GM19193 (cell line): ENCODE results near the gene RMDN3.
A peak's percentile ranks its signal among the peaks of the same experiment; 100 is the strongest.

ENCODE experiments used
- POLR2A ChIP-seq: IDR thresholded peaks from 4 replicates; pipeline ENCODE4 v1.6.1; 2011; ENCODE audit not compliant: insufficient read depth, insufficient read length; ENCODE audit errors: extremely low read depth

The RMDN3 gene, protein sequence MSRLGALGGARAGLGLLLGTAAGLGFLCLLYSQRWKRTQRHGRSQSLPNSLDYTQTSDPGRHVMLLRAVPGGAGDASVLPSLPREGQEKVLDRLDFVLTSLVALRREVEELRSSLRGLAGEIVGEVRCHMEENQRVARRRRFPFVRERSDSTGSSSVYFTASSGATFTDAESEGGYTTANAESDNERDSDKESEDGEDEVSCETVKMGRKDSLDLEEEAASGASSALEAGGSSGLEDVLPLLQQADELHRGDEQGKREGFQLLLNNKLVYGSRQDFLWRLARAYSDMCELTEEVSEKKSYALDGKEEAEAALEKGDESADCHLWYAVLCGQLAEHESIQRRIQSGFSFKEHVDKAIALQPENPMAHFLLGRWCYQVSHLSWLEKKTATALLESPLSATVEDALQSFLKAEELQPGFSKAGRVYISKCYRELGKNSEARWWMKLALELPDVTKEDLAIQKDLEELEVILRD

DNA sequence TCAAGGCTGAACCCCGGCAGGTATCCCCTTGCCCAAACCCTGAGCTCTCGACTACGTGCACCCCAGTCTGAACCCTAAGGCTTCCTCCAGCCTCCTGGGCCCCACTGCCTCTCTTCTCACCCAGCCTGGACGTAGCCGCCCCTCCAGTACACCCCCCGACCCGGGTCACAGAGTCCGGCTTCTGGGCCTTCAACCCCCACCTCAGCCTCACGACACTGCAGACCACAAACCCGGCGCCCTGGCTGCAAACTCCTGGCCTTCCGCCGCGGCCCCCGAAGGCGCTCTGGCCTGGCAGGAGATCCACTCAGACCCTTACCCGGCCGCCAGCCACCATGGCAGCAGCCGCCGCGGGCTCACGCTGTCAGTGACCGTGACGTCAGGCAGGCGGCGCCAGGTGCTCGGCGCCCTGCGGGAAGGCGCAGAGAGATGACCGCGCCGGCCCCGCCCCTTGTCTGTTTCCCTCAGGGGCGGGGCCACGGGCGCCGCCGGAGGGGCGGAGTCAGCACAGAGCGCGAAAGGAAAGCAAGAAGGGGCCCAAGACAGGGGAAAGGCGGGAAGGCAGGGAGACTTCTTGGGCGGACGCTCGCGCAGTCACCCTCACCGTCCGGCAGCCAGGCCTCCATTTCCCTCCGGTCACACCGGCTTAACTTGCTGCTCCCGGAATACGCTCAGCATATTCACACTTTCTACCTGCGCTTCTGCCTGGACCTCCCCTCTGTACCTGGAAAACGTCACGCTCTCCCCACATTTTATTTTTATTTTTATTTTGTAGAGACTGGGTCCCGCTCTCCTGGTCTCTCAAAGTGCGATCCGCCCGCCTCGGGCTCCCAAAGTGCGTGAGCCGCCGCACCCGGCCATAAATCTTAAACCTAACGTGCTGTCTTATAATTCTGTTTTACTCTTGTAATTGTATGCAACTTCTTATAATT lies at the start of gene RMDN3:
Gene RMDN3 (minus strand): TSS at position 372 of the 929 bp plus-strand sequence. CDS start 471 bp downstream, outside the sequence.
- TF ChIP-seq POLR2A: peak; percentile 91

- no peak for TF ChIP-seq POLR2A
Observed at GRCh38 chr15:40803688-40804087, 48.6 kb upstream of the RMDN3 start.

DNA sequence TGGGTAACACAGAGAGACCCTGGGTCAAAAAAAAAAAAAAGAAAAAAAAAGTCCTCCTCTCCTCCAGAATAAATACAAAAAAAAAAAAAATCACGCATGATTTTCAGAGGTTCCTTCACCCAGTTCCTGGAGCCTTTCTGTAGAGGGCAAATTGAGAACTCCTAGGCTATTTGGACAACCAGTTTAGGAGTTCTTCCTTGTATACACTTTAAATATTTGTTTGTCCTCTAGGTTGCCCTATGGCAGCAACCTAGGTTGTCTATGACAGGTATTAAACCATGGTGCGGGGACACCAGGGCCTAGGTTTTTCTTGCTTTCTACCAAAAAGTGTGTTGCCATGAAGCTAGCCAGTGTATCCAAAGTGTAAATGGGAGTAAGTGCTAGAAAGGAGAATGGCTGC lies 48.0 kb upstream of the RMDN3 start:
- TF ChIP-seq POLR2A: no peak

DNA sequence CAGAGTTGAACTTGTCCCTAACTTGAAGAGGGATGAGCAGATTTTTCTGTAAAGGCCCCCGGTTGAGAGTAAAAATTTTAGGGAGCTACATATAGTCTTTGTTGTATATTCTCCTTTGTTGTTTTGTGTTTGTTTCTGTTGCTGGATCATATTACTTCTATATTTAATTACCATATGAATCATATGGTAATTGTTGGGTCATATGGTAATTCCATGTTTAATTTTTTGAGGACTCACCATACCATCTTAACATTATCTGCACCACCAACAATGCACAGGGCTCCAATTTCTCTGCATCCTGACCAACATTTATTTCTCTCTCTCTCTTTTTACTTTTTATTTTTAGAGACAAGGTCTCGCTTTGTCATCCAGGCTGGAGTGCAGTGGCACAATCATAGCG lies 44.5 kb upstream of the RMDN3 start:
- no peak for TF ChIP-seq POLR2A

- no peak for TF ChIP-seq POLR2A
Observed at GRCh38 chr15:40796512-40796911, 41.5 kb upstream of the RMDN3 start.

DNA sequence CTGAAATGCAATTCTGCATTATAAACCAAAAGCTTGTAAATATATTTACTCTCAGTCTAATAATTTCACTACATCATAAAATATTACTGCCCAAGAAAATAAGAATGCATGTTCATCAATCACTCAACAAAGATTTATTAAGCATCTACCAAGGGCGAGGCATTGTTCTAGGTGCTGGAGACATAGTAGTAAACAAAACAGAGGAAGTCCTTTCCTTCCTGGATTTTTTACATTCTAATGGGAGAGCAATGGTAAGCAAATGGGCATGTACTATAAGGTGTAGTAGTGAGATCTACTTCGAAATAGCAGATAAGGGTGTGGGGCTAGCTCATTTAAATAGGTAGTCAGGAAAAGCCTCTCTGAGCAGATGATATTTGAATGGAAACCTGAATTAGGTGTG lies 41.0 kb upstream of the RMDN3 start:
- TF ChIP-seq POLR2A: no peak

- TF ChIP-seq POLR2A: no peak
Observed at GRCh38 chr15:40793216-40793989, 38.3 kb upstream of the RMDN3 start.

- no peak for TF ChIP-seq POLR2A
Observed at GRCh38 chr15:40792394-40792793, 37.3 kb upstream of the RMDN3 start.

GRCh38 chr15:40790718-40791117 lies 35.7 kb upstream of the RMDN3 start:
- no peak for TF ChIP-seq POLR2A

GRCh38 chr15:40789999-40790398 lies 34.9 kb upstream of the RMDN3 start:
- TF ChIP-seq POLR2A: no peak

DNA sequence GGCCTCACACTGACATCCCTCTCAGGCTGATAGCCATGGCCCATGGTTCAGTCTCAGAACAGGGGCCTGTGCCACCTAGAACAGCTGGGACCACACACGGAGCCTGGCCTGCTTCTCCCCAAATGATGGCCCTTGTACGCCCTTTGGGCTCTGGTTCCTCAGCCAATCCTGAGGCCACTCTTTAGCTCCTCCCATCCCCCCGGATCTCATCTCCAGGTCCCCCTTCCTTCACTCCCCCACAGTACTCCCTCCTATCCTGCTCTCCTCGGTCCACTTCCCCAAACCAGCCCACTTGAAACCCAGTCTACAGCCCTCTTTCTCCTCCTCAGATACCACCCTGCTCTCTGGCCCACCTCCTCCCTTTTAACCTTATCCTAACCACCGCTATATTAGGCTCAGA lies 34.1 kb upstream of the RMDN3 start:
- TF ChIP-seq POLR2A: no peak

DNA sequence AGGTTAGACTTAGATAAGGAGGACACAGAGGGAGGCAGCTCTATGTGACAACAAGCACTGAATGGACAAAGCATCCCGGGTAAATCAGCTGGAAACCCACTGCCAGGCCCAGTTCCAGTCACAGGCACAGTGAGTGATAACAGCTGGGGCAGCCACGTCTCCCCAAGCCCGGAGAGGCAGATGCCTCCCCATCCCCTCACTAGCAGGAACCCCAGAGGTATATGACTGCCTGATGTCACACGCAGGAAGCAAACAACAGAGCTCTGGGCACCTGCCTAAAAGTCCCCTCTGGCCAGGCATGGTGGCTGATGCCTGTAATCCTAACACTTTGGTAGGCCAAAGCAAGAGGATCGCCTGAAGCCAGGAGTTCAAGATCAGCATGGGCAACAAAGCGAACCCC lies 32.9 kb upstream of the RMDN3 start:
- no peak for TF ChIP-seq POLR2A

DNA sequence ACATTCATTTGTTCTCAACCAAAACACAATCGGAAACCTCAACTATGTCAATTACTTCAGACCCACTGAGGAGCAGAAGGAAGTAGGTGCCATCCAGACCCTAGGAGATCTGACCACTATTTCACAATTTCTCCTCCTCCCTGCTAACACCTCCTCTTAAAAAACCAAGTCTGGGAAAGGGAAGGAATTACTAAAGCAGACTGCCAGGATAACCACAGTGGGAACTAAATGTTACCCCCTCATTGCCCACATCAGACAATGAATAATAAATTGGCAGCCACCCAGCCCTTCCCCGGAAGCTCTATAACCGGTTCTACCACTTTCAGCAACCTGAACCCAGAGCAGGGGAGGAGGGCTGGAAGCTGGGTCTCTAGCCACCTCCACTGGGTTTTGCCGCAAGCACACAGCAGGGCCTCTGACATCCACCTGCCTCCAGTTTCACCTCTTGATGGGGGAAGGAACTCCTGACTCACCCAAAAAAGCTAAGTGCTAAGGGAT lies 32.3 kb upstream of the RMDN3 start:
- no peak for TF ChIP-seq POLR2A

- TF ChIP-seq POLR2A: no peak
Observed at GRCh38 chr15:40785814-40786213, 30.8 kb upstream of the RMDN3 start.

DNA sequence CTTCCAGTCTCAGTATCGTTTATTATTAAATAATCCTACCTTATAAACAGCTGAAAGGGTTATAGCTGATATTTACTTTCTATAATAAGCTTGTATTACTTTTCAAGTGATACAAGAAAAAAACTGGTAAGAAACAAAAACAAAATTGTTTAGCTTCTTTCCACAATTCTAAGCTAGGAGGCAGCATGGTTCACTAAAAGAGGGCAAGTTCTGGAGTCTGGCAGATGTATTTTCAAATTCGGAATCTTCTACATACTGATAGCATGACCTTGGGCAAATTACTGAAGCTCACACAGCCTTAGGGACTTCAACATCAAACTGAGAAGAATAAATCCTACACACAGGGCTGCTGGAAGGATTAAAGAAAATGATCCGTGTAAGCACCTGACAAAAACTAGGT lies 30.1 kb upstream of the RMDN3 start:
- no peak for TF ChIP-seq POLR2A
